Fibroblast of skin of left quadriceps (primary cell): ENCODE measurements around the gene CLCN7.

Experiments
- DNase-seq, 2 experiments: peaks; one replicate each; pipeline ENCODE4 v3.0.0-alpha.2; 2013; ENCODE audit warnings: low read depth in 2 of 2

CLCN7 gene

GRCh38 chr16:1403733-1404132 is 71.1 kb downstream of the CLCN7 start:
- no peak for DNase-seq

GRCh38 chr16:1403036-1403435 is 71.8 kb downstream of the CLCN7 start:
- DNase-seq = no peak

GRCh38 chr16:1401758-1402154 is 73.1 kb downstream of the CLCN7 start:
- DNase-seq = no peak

GRCh38 chr16:1401061-1401757 is 73.6 kb downstream of the CLCN7 start:
- no peak for DNase-seq

- no peak for DNase-seq
Measured at GRCh38 chr16:1398826-1399581, 75.8 kb downstream of the CLCN7 start.

GRCh38 chr16:1398351-1398750 is 76.5 kb downstream of the CLCN7 start:
- DNase-seq = no peak

- no peak for DNase-seq
Measured at GRCh38 chr16:1397779-1398178, 77.0 kb downstream of the CLCN7 start.

GRCh38 chr16:1395444-1396031 is 79.3 kb downstream of the CLCN7 start:
- no peak for DNase-seq
